ENCODE results near the gene CAMK2D. TPM values are rescaled to one million over a fixed set of nuclear protein-coding genes. Genes with fewer than 3 reads are reported as not detected.

Gene CAMK2D
- total and polyA plus RNA-seq, 7 donors = 24.3 to 78.1 (median 54.0) TPM

GRCh38 chr4:113750296-113750695 lies 11.2 kb downstream of the CAMK2D start:
- no peak for DNase-seq
- TF ChIP-seq CTCF (IDR thresholded peaks at IDR 0.05) = no peak
- no peak for TF ChIP-seq POLR2AphosphoS5 (IDR thresholded peaks at IDR 0.05)
- TF ChIP-seq EP300 (IDR thresholded peaks at IDR 0.05) = no peak
- no peak for TF ChIP-seq POLR2A (IDR thresholded peaks at IDR 0.05)
- Histone ChIP-seq H3K27ac (no peak overlapping the region), H3K27me3 (no peaks in the 10 kb centered on the region), H3K36me3 (no peaks in the 10 kb centered on the region), H3K4me3 (no peak overlapping the region), H3K9me3 (no peaks in the 10 kb centered on the region), H3K4me1 (peaks cover 0 to 16% (median 7%) of the 10 kb centered on the region in 4 donors)
- 96 to 97% methylated on average over 4 of the region's 4 CpGs for WGBS, 2 donors
- intact Hi-C loops (cut with DNase I) = no loop called here

- Histone ChIP-seq H3K9me3 (no peaks in the 10 kb centered on the region), H3K27ac (no peak overlapping the region), H3K36me3 (no peaks in the 10 kb centered on the region), H3K27me3 (no peaks in the 10 kb centered on the region), H3K4me1 (peaks cover 0 to 14% (median 7%) of the 10 kb centered on the region in 4 donors), H3K4me3 (no peak overlapping the region)
- no peak for DNase-seq
- 93 to 100% methylated on average over 1 of the region's 1 CpG for WGBS, 2 donors
- intact Hi-C loops (cut with DNase I) = no loop called here
- TF ChIP-seq POLR2A (IDR thresholded peaks at IDR 0.05) (no peak), CTCF (IDR thresholded peaks at IDR 0.05) (no peak), EP300 (IDR thresholded peaks at IDR 0.05) (no peak), POLR2AphosphoS5 (IDR thresholded peaks at IDR 0.05) (no peak)
These were observed 12.4 kb downstream of the CAMK2D start for GRCh38 chr4:113749178-113749577.

DNA sequence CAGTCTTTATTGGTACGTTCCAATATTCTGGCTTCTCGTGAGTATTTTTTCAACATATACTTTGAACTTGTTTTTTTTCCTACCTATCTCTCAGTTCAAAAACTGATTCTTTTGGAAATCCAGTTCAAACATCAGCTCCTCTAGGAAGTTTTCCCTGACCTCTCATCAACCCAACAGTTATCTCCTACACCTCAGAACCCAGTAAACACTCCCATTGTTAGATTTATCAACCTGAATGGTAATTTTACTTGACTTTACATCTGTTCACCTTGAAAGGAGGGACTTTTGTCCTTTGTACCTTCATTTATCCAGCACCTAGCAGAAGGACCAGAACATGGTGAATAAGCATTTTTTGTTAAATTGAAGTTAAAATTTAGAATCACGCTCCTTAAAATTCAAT lies 13.6 kb downstream of the CAMK2D start:
- no peaks in the 10 kb centered on the region for H3K9me3 ChIP-seq
- H3K27me3 ChIP-seq = no peaks in the 10 kb centered on the region
- DNase-seq = no peak
- TF ChIP-seq EP300 (IDR thresholded peaks at IDR 0.05) = no peak
- TF ChIP-seq CTCF (IDR thresholded peaks at IDR 0.05) = no peak
- no peak for TF ChIP-seq POLR2AphosphoS5 (IDR thresholded peaks at IDR 0.05)
- no peak for TF ChIP-seq POLR2A (IDR thresholded peaks at IDR 0.05)
- H3K4me1 ChIP-seq = peaks cover 0 to 14% (median 7%) of the 10 kb centered on the region in 4 donors
- 97% methylated on average over 3 of the region's 3 CpGs for WGBS, 2 donors
- no peak overlapping the region for H3K4me3 ChIP-seq
- no peak overlapping the region for H3K27ac ChIP-seq
- intact Hi-C loops (cut with DNase I) = no loop called here
- H3K36me3 ChIP-seq = no peaks in the 10 kb centered on the region

- DNase-seq = no peak
- Histone ChIP-seq H3K27ac (no peak overlapping the region), H3K4me3 (no peak overlapping the region), H3K4me1 (peaks cover 0 to 14% (median 10%) of the 10 kb centered on the region in 4 donors), H3K27me3 (no peaks in the 10 kb centered on the region), H3K36me3 (no peaks in the 10 kb centered on the region), H3K9me3 (no peaks in the 10 kb centered on the region)
- TF ChIP-seq POLR2AphosphoS5 (IDR thresholded peaks at IDR 0.05) (no peak), EP300 (IDR thresholded peaks at IDR 0.05) (no peak)
- intact Hi-C loops (cut with DNase I) = no loop called here
- 96 to 99% methylated on average over 2 of the region's 2 CpGs for WGBS, 2 donors
These were observed 15.8 kb downstream of the CAMK2D start for GRCh38 chr4:113745711-113746110.

- no peaks in the 10 kb centered on the region for H3K27me3 ChIP-seq
- TF ChIP-seq EP300 (IDR thresholded peaks at IDR 0.05) (no peak), CTCF (IDR thresholded peaks at IDR 0.05) (no peak), POLR2A (IDR thresholded peaks at IDR 0.05) (no peak), POLR2AphosphoS5 (IDR thresholded peaks at IDR 0.05) (no peak)
- H3K27ac ChIP-seq = no peak overlapping the region
- H3K9me3 ChIP-seq = no peaks in the 10 kb centered on the region
- 93 to 95% methylated on average over 4 of the region's 4 CpGs for WGBS, 2 donors
- no peak for DNase-seq
- H3K4me3 ChIP-seq = no peak overlapping the region
- no peaks in the 10 kb centered on the region for H3K36me3 ChIP-seq
- H3K4me1 ChIP-seq = peaks cover 0 to 12% (median 7%) of the 10 kb centered on the region in 4 donors
- intact Hi-C loops (cut with DNase I) = no loop called here
These were observed 16.8 kb downstream of the CAMK2D start for GRCh38 chr4:113744667-113745240.

All from sigmoid colon (tissue), 7 donors.